ENCODE data around the gene PDE6C.

Gene PDE6C

GRCh38 chr10:93579985-93580711 lies 32.2 kb upstream of the PDE6C start:
- no peak for TF ChIP-seq CTCF (IDR thresholded peaks at IDR 0.05; ENCODE audit: low read depth, low read length, missing control alignments)
- no peak for DNase-seq (ENCODE audit: low read depth)
- in situ Hi-C loops (cut with HindIII; ENCODE audit: low sequenced_read_pairs): no loop called here
- no peak overlapping the region for H3K4me3 ChIP-seq (ENCODE audit: low read depth, low read length)

- no peak overlapping the region for H3K4me3 ChIP-seq (ENCODE audit: low read depth, low read length)
- in situ Hi-C loops (cut with HindIII; ENCODE audit: low sequenced_read_pairs): no loop called here
- DNase-seq (ENCODE audit: low read depth): no peak
- TF ChIP-seq CTCF (IDR thresholded peaks at IDR 0.05; ENCODE audit: low read depth, low read length, missing control alignments): no peak
These were observed 31.5 kb upstream of the PDE6C start for GRCh38 chr10:93580828-93581227.

GRCh38 chr10:93584445-93584844 lies 27.9 kb upstream of the PDE6C start:
- no peak overlapping the region for H3K4me3 ChIP-seq (ENCODE audit: low read depth, low read length)
- DNase-seq (ENCODE audit: low read depth): no peak
- no peak for TF ChIP-seq CTCF (IDR thresholded peaks at IDR 0.05; ENCODE audit: low read depth, low read length, missing control alignments)
- in situ Hi-C loops (cut with HindIII; ENCODE audit: low sequenced_read_pairs): no loop called here

GRCh38 chr10:93589648-93590562 lies 22.4 kb upstream of the PDE6C start:
- in situ Hi-C loops (cut with HindIII; ENCODE audit: low sequenced_read_pairs): no loop called here
- TF ChIP-seq CTCF (IDR thresholded peaks at IDR 0.05; ENCODE audit: low read depth, low read length, missing control alignments): no peak

GRCh38 chr10:93590638-93591037 lies 21.7 kb upstream of the PDE6C start:
- in situ Hi-C loops (cut with HindIII; ENCODE audit: low sequenced_read_pairs): no loop called here

More at GRCh38 chr10:93589648-93590562, 22.4 kb upstream of the PDE6C start:
- DNase-seq (ENCODE audit: low read depth): no peak
- no peak overlapping the region for H3K4me3 ChIP-seq (ENCODE audit: low read depth, low read length)

More at GRCh38 chr10:93590638-93591037, 21.7 kb upstream of the PDE6C start:
- no peak for DNase-seq (ENCODE audit: low read depth)
- H3K4me3 ChIP-seq (ENCODE audit: low read depth, low read length): no peak overlapping the region
- no peak for TF ChIP-seq CTCF (IDR thresholded peaks at IDR 0.05; ENCODE audit: low read depth, low read length, missing control alignments)

All from astrocyte of the cerebellum (primary cell).